GM18867 (cell line): ENCODE results near the gene NAT9.

Experiments
- ATAC-seq: cut with Tn5 transposase; IDR thresholded peaks from one replicate; pipeline ENCODE4 v1.9.1; 2021; ENCODE audit warnings: mild to moderate bottlenecking, moderate library complexity; ENCODE audit not compliant: unreplicated experiment

Gene NAT9

GRCh38 chr17:74731347-74731605 lies 44.9 kb downstream of the NAT9 start:
- ATAC-seq, result no peak

- ATAC-seq, result peak; percentile 46
These were observed 45.4 kb downstream of the NAT9 start for GRCh38 chr17:74730491-74731346.

GRCh38 chr17:74729866-74730265 lies 46.3 kb downstream of the NAT9 start:
- ATAC-seq, result no peak

GRCh38 chr17:74729368-74729767 lies 46.8 kb downstream of the NAT9 start:
- no peak for ATAC-seq

- no peak for ATAC-seq
These were observed 47.5 kb downstream of the NAT9 start for GRCh38 chr17:74728702-74729075.

GRCh38 chr17:74728033-74728701 lies 48.0 kb downstream of the NAT9 start:
- ATAC-seq, result no peak

GRCh38 chr17:74725111-74725510 lies 51.0 kb downstream of the NAT9 start:
- ATAC-seq, result no peak

GRCh38 chr17:74723891-74724290 lies 52.3 kb downstream of the NAT9 start:
- no peak for ATAC-seq

GRCh38 chr17:74722782-74723181 lies 53.4 kb downstream of the NAT9 start:
- ATAC-seq, result no peak
